Measurements from ENCODE around the gene TMSB10.
"Not testable (repeated sequence)": the region's sequence is repeated elsewhere in the genome, so short reads cannot be mapped to it uniquely, and the experiment has no call there.

Gene TMSB10

DNA sequence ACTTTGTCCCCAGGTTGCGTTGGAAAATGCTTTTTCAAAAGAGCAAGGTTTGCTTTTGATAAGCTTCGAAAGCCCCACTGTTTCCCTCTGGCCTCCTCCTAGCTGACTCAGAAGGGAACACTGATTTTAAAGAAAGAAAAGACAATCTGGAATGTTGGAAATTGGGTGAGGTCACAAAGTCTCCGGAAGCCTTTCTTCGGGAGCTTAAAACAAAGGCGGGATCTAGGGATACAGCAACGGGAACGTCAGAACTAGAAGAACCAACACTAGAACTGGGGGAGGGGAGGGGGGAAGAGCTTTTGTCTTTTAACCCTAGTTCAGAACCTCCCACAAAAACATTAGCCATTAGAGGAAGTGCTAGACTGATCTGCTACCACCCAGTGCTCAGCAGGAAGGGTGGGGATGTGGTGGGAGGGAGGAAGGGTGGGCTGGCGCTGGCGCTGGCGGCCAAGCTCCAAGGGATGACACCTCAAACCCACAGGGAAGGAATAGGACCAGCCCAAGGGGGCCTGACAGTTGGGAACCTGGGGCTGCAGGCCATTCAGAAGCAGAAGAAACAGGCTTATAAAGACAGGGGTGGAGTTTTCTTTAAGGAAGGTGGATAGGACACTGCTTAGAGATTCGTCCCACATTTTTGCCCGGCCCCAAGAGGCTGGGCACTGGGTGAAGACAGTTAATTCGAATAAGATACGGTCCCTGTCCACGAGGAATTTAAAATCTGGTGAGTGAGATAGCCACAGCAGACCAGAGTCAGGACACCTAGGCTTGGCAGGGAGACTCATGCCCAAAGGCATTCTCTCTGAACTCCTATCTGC is 1.7 kb downstream of the TMSB10 start:
- TF ChIP-seq, protein P1, sequence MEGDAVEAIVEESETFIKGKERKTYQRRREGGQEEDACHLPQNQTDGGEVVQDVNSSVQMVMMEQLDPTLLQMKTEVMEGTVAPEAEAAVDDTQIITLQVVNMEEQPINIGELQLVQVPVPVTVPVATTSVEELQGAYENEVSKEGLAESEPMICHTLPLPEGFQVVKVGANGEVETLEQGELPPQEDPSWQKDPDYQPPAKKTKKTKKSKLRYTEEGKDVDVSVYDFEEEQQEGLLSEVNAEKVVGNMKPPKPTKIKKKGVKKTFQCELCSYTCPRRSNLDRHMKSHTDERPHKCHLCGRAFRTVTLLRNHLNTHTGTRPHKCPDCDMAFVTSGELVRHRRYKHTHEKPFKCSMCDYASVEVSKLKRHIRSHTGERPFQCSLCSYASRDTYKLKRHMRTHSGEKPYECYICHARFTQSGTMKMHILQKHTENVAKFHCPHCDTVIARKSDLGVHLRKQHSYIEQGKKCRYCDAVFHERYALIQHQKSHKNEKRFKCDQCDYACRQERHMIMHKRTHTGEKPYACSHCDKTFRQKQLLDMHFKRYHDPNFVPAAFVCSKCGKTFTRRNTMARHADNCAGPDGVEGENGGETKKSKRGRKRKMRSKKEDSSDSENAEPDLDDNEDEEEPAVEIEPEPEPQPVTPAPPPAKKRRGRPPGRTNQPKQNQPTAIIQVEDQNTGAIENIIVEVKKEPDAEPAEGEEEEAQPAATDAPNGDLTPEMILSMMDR (IDR thresholded peaks at IDR 0.05; ENCODE audit: low read depth, low read length): no peak
- in situ Hi-C loops (cut with HindIII; ENCODE audit: low sequenced_read_pairs): no loop called here
- peak; percentile 89 for DNase-seq (ENCODE audit: low read depth, low spot score)
- H3K4me3 ChIP-seq (ENCODE audit: low read depth, low read length): peak overlapping the region; percentile 86

DNA sequence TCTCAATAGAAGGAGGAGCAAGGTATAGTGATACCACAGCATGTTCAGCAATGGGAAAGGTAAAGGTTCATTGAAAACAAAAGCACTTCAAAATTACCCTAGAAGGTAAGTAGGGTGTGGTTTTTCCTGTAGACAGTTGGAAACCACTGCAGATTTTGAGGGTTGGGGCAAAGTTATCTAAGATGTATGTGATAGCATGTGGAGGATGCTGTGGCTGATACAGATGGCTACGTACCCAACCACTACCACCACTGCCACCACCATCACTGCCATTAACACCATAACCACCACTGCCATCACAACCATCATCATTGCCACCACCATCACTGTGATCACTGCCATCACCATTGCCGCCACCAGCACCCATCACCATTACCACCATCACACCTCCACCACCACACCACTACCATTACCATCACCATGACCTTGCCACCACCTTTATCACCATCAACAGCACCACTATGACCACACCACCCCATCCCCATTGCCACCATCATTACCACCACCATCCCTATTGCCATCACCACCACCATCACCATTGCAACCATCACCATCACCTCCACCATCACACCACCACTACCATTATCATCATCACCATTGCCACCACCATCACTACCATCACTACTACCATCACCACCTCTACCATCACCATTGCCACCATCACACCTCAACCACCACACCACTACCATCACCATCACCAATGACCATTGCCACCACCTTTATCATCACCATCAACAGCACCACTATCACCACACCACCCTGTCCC is 3.7 kb downstream of the TMSB10 start:
- in situ Hi-C loops (cut with HindIII; ENCODE audit: low sequenced_read_pairs): no loop called here
- H3K4me3 ChIP-seq (ENCODE audit: low read depth, low read length): no peak overlapping the region
- no peak for DNase-seq (ENCODE audit: low read depth, low spot score)
- TF ChIP-seq, protein P1 (IDR thresholded peaks at IDR 0.05; ENCODE audit: low read depth, low read length): no peak

DNA sequence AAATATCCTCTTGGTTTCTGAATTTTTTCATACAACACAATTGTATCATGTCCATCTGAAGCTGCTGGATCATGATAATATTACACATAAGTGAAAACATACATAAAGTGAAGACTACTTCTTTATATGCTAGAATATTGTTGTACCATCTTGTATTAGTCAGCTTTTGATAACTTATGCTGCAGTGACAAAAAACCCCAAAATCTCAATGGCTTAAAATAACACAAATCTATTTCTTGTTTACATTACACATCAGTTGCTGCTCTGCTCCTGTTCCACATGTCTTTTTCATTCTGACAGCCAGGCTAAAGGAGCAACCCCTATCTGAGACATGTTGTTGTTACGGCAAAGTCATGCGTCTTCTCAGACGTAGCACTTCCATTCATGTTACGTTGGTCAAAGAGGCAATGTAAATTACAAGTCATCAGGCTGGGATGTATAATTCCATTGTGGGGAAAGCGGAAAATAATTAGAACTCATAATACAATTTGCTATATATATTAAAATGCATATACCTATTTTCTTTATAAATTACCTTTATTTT is 5.8 kb downstream of the TMSB10 start:
- no peak for DNase-seq (ENCODE audit: low read depth, low spot score)
- in situ Hi-C loops (cut with HindIII; ENCODE audit: low sequenced_read_pairs): no loop called here
- H3K4me3 ChIP-seq (ENCODE audit: low read depth, low read length): no peak overlapping the region
- TF ChIP-seq, protein P1 (IDR thresholded peaks at IDR 0.05; ENCODE audit: low read depth, low read length): no peak

DNA sequence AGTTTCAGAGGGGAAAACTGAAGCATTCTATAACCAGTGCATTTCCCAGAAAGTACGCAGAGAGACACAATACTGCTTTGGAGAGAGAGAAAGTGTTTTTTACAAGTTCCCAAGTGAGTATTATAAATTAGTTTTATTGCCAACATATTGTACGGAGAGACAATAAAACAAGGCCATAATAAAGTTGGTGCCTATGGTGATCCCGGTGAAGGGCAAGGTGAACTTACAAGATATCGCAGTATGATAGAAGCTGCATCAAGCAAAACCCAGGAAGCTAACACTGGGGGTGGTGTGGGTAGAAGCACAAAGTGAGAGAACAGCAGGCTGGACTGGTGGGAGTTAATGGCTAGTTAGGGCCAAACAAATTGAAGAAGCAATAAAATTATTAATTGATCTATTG is 7.5 kb downstream of the TMSB10 start:
- DNase-seq (ENCODE audit: low read depth, low spot score): no peak
- H3K4me3 ChIP-seq (ENCODE audit: low read depth, low read length): no peak overlapping the region
- in situ Hi-C loops (cut with HindIII; ENCODE audit: low sequenced_read_pairs): no loop called here
- TF ChIP-seq, protein P1 (IDR thresholded peaks at IDR 0.05; ENCODE audit: low read depth, low read length): no peak

DNA sequence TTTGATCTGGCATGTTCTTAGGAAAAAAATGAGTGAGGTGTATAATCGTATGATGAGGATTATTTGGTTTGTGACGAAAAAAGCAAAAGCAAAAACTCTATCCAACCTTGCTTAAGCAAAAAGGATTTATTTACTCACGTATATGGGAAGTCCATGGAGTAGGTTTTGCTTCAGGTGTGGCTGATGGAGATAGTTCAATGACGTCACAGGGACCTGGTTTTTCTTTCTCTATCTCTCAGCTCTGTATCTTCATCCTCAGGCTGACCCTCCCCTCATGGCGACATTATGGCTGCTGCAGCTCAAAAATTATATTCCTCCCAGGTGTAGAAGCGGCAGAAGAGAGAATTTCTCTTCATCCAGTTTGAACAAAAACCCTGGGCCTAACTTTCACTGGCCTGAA is 8.9 kb downstream of the TMSB10 start:
- no peak for DNase-seq (ENCODE audit: low read depth, low spot score)
- TF ChIP-seq, protein P1 (IDR thresholded peaks at IDR 0.05; ENCODE audit: low read depth, low read length): no peak
- H3K4me3 ChIP-seq (ENCODE audit: low read depth, low read length): no peak overlapping the region
- in situ Hi-C loops (cut with HindIII; ENCODE audit: low sequenced_read_pairs): no loop called here

DNA sequence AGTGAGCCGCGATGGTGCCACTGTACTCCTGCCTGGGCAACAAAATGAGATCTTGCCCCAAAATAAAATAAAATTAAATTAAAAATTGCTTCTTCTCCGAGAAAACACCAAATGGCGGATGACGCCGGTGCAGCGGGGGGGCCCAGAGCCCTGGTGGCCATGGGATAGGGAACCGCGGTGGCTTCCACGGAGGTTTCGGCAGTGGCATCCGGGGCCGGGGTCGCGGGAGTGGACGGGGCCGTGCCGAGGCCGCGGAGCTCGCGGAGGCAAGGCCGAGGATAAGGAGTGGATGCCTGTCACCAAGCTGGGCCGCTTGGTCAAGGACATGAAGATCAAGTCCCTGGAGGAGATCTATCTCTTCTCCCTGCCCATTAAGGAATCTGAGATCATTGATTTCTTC is 10.2 kb downstream of the TMSB10 start:
- in situ Hi-C loops (cut with HindIII; ENCODE audit: low sequenced_read_pairs); DNase-seq (ENCODE audit: low read depth, low spot score); H3K4me3 ChIP-seq (ENCODE audit: low read depth, low read length): not testable (repeated sequence)

DNA sequence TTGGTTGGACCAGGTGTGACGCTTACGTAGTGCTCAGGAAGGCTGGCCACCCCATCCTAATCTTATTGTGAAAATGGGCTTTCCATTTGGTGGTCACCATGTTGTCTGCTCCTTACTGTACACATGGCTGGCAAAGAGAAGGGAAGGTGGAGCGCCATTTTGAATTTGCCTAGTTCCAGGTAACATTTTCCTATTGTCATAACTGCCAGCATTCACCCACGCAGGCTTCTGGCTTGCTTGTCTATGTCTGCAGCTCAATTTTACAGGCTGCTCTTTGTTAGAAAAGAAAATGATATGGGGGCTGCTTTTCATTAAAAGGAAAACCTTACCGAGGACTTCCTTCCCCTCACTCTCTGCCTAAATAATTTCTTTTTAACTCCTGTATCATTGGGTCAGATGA is 12.4 kb downstream of the TMSB10 start:
- H3K4me3 ChIP-seq (ENCODE audit: low read depth, low read length); DNase-seq (ENCODE audit: low read depth, low spot score); in situ Hi-C loops (cut with HindIII; ENCODE audit: low sequenced_read_pairs): not testable (repeated sequence)

Data from astrocyte of the spinal cord (primary cell).